Measurements from ENCODE around the gene FOCAD.

Gene FOCAD

DNA sequence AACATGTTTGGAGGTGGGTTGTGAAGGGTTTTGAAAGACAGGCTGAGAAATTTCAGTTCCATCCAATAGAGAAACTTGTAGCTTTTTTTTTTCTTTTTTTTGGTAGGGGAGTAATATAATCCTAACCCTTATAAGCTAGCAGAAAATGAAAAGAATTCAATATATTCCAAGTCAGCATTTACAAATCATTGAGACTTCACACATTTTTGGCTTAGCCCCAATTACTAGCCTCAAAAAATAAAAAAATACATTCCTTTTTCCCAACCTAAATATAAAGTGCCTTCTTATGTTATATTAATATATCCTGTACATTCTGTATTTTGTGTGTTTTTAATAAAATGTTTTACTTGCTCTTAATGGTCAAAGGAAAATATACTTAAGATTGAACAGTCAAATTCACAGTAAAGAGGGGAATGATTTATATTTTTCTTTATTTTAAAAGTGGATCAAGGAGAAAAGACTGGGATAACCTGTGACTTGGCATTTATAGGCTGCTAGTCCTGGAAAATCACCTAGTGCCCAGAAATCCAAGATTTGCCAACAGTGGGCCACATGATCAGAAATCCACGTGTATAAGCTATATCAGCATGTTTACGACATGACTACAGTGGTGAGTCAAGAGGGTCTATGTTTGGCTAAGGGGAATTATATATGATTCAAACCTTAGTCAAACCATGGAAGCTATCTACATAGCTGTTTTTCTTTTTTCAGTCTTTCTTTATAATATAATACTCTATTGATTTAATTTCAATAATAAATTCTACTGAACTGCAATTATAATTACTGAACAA is 332.8 kb downstream of the FOCAD start:
- DNase-seq (ENCODE audit: low spot score), result peak; percentile 13

DNA sequence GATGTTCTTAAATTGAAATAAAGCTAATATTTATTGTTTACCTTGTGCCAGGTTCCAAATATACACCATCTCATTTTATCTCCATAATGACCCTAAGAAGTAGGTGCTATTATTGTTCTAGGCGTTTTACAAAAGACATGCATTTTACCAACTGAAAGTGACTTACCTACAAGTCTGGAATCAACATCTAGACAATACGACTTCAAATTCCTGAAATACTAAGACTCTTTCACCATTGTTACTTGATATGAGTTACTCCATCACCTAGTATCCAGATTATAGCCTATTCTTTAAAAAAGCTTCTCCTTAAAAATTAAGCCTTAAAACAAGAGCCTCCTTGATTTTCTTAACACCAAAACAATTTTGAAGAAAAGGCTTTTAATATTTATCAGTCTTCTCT is 334.1 kb downstream of the FOCAD start:
- DNase-seq (ENCODE audit: low spot score), result no peak

DNA sequence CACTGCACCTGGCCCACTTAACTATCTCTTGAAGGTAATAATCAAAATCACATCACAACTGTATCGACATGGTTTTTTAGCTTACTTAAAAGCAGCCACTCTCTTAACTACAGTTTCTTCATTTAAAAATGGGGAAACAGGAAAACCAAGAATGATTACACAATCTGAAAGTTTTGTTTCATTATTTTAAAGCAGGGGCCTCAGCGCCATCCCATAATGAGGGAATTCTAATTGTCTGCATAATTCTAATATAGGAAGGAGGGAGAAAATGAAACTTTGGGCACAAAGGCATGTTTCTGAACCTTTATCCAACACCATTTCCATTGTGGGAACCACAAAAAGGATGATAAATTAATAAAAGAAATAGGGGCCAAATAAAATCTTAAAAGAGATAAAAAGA is 339.8 kb downstream of the FOCAD start:
- DNase-seq (ENCODE audit: low spot score), result no peak

DNA sequence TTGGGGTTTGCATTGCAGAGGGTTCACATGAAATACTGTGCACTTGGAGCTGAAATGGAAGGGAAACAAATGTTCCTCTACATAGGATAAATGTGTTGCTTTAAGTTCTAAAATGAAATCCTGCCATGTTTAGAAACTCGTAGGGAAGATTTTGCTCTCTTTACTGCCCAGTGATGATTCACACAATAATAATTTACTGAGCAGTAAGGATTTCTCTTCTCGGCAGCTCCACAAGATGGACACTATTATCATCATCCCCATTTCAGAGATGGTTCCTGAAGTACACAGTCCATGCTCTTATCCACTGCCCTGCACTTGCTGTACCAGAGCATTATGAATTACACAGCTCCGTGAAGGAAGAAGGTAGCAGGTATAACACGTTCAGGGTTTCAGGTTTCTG is 343.2 kb downstream of the FOCAD start:
- peak; percentile 15 for DNase-seq (ENCODE audit: low spot score)

DNA sequence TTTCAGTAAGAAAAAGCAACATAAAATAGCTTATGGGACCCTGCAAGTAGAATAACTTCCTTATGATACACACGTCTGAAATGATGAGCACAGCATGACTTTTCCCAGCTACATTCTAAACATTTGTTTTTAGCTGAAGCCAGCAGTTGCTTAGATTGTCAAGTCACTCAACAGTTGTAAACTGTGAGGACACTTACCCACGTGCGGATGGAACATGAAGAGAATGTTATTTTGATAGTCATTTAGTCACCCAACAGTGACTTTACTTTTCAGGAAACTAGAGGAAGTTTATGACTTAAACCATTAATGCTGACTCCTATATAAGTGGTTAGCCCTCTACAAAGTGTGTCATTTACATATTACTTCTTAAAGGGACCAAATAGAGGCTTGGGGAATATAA is 344.4 kb downstream of the FOCAD start:
- DNase-seq (ENCODE audit: low spot score), result no peak

DNA sequence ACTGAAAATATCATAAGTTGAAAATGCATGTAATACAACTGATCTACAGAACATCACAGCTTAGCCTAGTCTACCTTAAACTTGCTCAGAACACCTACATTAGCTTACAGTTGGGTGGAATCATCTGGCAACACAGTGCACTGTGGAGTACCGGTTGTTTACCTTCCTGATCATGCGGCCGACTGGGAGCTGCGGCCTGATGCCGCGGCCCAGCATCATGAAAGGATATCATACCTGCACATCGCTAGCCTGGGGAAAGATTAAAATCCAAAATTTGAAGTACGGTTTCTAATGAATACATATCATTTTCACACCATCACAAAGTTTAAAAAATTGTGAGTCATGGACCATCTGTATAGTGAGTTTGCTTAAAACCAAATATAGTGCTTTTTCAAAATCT is 345.6 kb downstream of the FOCAD start:
- no peak for DNase-seq (ENCODE audit: low spot score)

DNA sequence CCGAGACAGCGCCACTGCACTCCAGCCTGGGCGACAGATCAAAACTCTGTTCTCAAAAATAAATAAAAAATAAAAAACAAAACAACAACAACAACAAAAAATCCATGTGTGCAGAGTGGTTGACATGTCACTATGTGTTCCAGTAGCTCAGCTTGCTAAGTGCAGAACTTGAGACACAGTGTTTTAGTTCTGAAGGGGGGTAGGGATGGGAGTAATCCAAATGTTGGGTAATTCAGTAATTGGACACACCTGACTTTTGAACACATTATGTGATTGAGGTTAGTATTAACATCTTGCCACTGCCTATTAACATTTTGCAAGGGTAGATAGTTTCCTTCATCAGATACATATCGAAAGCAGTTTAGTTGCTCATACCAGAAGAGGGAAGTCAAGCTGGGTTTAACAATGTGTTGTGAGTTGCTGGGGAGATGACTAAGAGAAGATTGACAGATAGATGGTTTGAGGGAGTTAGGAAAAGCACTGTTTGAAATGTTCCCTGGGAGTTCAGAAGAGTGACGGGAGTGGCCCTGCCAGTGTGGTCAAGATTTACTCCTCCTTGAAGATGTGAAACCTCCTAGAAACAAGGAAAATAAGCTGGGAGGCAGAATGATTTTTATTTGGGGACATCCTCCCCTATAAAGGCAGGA is 346.5 kb downstream of the FOCAD start:
- DNase-seq (ENCODE audit: low spot score), result peak; percentile 48

DNA sequence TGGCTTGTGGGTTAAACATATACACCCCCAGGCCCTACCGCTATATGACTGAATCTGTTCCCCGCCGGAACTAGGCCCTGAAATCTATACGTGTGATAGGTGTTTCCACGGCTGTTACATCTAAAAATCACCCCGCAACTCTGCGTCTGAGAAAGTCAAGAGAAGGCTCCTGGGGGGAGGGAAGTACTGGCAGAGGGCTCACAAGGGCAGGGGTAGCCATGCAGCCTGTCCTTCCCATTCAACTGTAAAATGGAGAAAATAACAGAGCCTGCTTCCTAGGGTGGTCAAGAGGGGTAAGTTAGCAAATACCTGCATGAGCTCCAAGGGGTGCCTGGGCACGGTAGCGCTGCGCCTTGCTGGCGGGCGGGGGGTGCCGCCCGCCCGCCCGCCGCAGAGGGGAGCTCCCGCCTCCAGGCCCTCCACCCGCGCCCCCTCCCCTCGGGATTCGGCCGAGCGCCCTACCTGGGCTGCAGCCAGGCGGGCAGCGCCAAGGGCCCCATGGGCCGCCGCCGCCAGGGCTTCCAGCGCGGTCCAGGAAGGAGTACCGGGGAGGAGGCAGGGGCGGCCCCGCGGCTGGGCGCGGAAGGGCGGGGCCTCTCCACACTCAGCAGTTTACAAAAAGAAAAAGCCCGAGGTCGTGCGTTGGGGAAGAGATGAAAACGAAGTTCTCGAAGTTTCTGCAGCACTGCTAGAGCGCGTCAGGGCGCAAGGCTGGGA is 347.2 kb downstream of the FOCAD start, which contains the start of gene HACD4:
Gene HACD4, minus strand, starts transcription at position 550 of the 717 bp plus-strand sequence. Its CDS starts 50 bp downstream, at position 500.
- peak; percentile 89 for DNase-seq (ENCODE audit: low spot score)

DNA sequence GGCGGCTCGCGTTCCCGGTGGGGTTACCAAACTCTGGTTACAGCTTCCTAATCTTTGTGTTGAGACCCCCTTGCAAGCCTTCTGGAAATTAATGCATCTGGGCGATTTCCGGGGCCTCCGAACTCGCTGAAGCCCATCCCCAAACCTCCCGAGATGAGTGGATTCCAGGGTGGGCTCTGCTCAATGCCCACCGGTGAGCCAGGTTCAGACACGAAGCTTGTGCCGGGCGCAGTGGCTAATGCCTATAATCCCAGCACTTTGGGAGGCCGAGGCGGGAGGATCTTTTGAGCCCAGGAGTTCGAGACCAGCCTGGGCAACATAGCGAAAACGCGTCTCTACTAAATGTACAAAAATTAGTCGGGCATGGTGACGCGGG is 347.7 kb downstream of the FOCAD start:
- DNase-seq (ENCODE audit: low spot score), result no peak

DNA sequence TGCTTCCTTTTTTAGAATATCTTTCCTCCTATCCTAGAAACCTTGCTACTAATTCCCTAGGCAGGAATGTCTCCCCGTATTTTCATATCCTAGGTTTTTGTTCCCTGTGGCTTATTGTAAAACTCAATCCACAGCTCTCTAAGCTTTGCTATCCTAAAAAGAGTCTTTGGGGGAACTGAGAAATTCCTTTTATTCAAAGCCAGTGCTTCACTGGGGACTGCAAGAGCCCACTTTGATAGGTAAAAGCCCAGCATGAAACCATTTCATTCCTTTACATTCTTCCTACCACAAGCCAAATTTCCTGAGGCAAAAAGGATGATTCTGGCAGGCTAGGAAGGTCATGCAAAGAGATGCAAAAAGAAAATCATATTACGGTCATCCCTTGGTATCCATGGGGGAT is 353.2 kb downstream of the FOCAD start:
- no peak for DNase-seq (ENCODE audit: low spot score)

GRCh38 chr9:21039302-21039701 is 355.2 kb downstream of the FOCAD start:
- no peak for DNase-seq (ENCODE audit: low spot score)

GRCh38 chr9:21042466-21042865 is 358.4 kb downstream of the FOCAD start:
- DNase-seq (ENCODE audit: low spot score), result no peak

DNA sequence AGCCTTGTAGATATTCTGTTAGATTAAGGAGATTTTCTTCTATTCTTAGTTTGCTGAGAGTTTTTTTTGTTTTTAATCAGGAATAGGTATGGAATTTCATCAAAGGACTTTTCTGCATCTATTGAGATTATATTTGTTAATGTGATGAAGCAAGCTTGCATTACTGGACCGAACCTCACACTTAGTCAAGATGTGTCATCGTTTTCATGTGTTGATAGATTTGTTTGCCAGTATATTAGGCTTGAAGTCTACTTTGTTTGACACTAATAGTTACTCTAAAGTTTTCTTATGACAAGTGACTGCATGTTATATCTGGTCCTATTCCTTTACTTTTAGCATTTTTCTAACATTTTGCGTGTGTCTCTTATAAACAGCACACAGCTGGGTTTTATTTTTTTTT is 359.8 kb downstream of the FOCAD start:
- DNase-seq (ENCODE audit: low spot score), result no peak

Measured in AG20443 (cell line).